ENCODE measurements around the gene NTRK1.

The NTRK1 gene

GRCh38 chr1:156838972-156839371, 21.7 kb upstream of the NTRK1 start:
- peaks cover 3% of the 10 kb centered on the region; the same call in 1 of the 2 replicates for H3K27me3 ChIP-seq (ENCODE audit: insufficient read depth, low read length)
- H3K4me3 ChIP-seq (ENCODE audit: low read depth, low read length, poor library complexity, severe bottlenecking), result no peak overlapping the region
- H3K9me2 ChIP-seq (ENCODE audit: low read depth, low read length), result no peaks in the 10 kb centered on the region

GRCh38 chr1:156839426-156840109, 21.1 kb upstream of the NTRK1 start:
- no peaks in the 10 kb centered on the region for H3K4me1 ChIP-seq (ENCODE audit: insufficient read depth, low read length, severe bottlenecking)
- no peak overlapping the region for H3K27ac ChIP-seq (ENCODE audit: low read depth, low read length, poor library complexity, severe bottlenecking)
- no peaks in the 10 kb centered on the region for H3F3A ChIP-seq (ENCODE audit: insufficient read depth, low read length)
- H3K27me3 ChIP-seq (ENCODE audit: insufficient read depth, low read length), result no peaks in the 10 kb centered on the region; the same call in 1 of the 2 replicates
- H3K9me3 ChIP-seq (ENCODE audit: low read length), result no peaks in the 10 kb centered on the region
- TF ChIP-seq CTCF (IDR thresholded peaks at IDR 0.05; ENCODE audit: low read length) (no peak), EZH2 (IDR thresholded peaks at IDR 0.05; ENCODE audit: borderline replicate concordance, low read length) (no peak)
- H3K36me3 ChIP-seq (ENCODE audit: insufficient read depth, low read length), result no peaks in the 10 kb centered on the region
- H3K79me2 ChIP-seq (ENCODE audit: insufficient read depth, low read length), result no peaks in the 10 kb centered on the region
- H3K9ac ChIP-seq (ENCODE audit: low read length), result no peak overlapping the region
- no peak overlapping the region for H2AFZ ChIP-seq (ENCODE audit: low read length)
- no peaks in the 10 kb centered on the region for H4K20me1 ChIP-seq (ENCODE audit: insufficient read depth, low read length)
- no peak overlapping the region for H3K4me2 ChIP-seq (ENCODE audit: low read length)
- H3K9me2 ChIP-seq (ENCODE audit: low read depth, low read length), result no peaks in the 10 kb centered on the region
- no peak overlapping the region for H3K4me3 ChIP-seq (ENCODE audit: low read depth, low read length, poor library complexity, severe bottlenecking)

More at GRCh38 chr1:156838972-156839371, 21.7 kb upstream of the NTRK1 start:
- Histone ChIP-seq H3K4me1 (ENCODE audit: insufficient read depth, low read length, severe bottlenecking) (no peaks in the 10 kb centered on the region), H3K27ac (ENCODE audit: low read depth, low read length, poor library complexity, severe bottlenecking) (no peak overlapping the region), H3K4me2 (ENCODE audit: low read length) (no peak overlapping the region), H4K20me1 (ENCODE audit: insufficient read depth, low read length) (no peaks in the 10 kb centered on the region), H3K36me3 (ENCODE audit: insufficient read depth, low read length) (no peaks in the 10 kb centered on the region), H3K79me2 (ENCODE audit: insufficient read depth, low read length) (no peaks in the 10 kb centered on the region), H3K9me3 (ENCODE audit: low read length) (no peaks in the 10 kb centered on the region), H2AFZ (ENCODE audit: low read length) (no peak overlapping the region), H3K9ac (ENCODE audit: low read length) (no peak overlapping the region), H3F3A (ENCODE audit: insufficient read depth, low read length) (no peaks in the 10 kb centered on the region)
- TF ChIP-seq EZH2 (IDR thresholded peaks at IDR 0.05; ENCODE audit: borderline replicate concordance, low read length), result no peak
- TF ChIP-seq CTCF (IDR thresholded peaks at IDR 0.05; ENCODE audit: low read length), result peak; percentile 93

- no peaks in the 10 kb centered on the region for H3K27me3 ChIP-seq (ENCODE audit: insufficient read depth, low read length)
- no peaks in the 10 kb centered on the region for H3K9me3 ChIP-seq (ENCODE audit: low read length)
- TF ChIP-seq EZH2 (IDR thresholded peaks at IDR 0.05; ENCODE audit: borderline replicate concordance, low read length) (no peak), CTCF (IDR thresholded peaks at IDR 0.05; ENCODE audit: low read length) (no peak)
- H3K79me2 ChIP-seq (ENCODE audit: insufficient read depth, low read length), result no peaks in the 10 kb centered on the region
- H3K4me3 ChIP-seq (ENCODE audit: low read depth, low read length, poor library complexity, severe bottlenecking), result no peak overlapping the region
- H3F3A ChIP-seq (ENCODE audit: insufficient read depth, low read length), result no peaks in the 10 kb centered on the region
- H3K36me3 ChIP-seq (ENCODE audit: insufficient read depth, low read length), result no peaks in the 10 kb centered on the region
- no peak overlapping the region for H2AFZ ChIP-seq (ENCODE audit: low read length)
- no peaks in the 10 kb centered on the region for H3K4me1 ChIP-seq (ENCODE audit: insufficient read depth, low read length, severe bottlenecking)
- no peak overlapping the region for H3K4me2 ChIP-seq (ENCODE audit: low read length)
- H3K9me2 ChIP-seq (ENCODE audit: low read depth, low read length), result no peaks in the 10 kb centered on the region
- H3K27ac ChIP-seq (ENCODE audit: low read depth, low read length, poor library complexity, severe bottlenecking), result no peak overlapping the region
- no peaks in the 10 kb centered on the region for H4K20me1 ChIP-seq (ENCODE audit: insufficient read depth, low read length)
- H3K9ac ChIP-seq (ENCODE audit: low read length), result no peak overlapping the region
These were observed 20.3 kb upstream of the NTRK1 start for GRCh38 chr1:156840186-156840897.
